DMS53 treated with DMSO at 0.1 percent for 48 hours (cell line): ENCODE measurements around the gene PLAGL1.

ENCODE experiments used
- DNase-seq: peaks from one replicate; lab custom pipeline; 2025; ENCODE audit not compliant: unreplicated experiment; lab: John Stamatoyannopoulos, UW

The PLAGL1 gene

GRCh38 chr6:143966312-143966711 lies 41.7 kb downstream of the PLAGL1 start:
- DNase-seq: no peak

GRCh38 chr6:143965503-143966171 lies 42.4 kb downstream of the PLAGL1 start:
- DNase-seq: no peak

- no peak for DNase-seq
Measured at GRCh38 chr6:143964674-143965081, 43.4 kb downstream of the PLAGL1 start.

GRCh38 chr6:143963158-143963919 lies 44.7 kb downstream of the PLAGL1 start:
- no peak for DNase-seq

- no peak for DNase-seq
Measured at GRCh38 chr6:143961886-143962878, 45.9 kb downstream of the PLAGL1 start.

GRCh38 chr6:143961066-143961465 lies 47.0 kb downstream of the PLAGL1 start:
- DNase-seq: no peak

GRCh38 chr6:143959927-143960326 lies 48.1 kb downstream of the PLAGL1 start:
- DNase-seq: no peak

GRCh38 chr6:143958839-143959399 lies 49.1 kb downstream of the PLAGL1 start:
- DNase-seq: no peak

GRCh38 chr6:143957679-143958274 lies 50.3 kb downstream of the PLAGL1 start:
- no peak for DNase-seq

GRCh38 chr6:143955971-143956370 lies 52.1 kb downstream of the PLAGL1 start:
- DNase-seq: no peak

GRCh38 chr6:143953922-143954321 lies 54.1 kb downstream of the PLAGL1 start:
- no peak for DNase-seq

GRCh38 chr6:143952947-143953701 lies 54.9 kb downstream of the PLAGL1 start:
- DNase-seq: no peak

GRCh38 chr6:143952060-143952778 lies 55.8 kb downstream of the PLAGL1 start:
- no peak for DNase-seq

GRCh38 chr6:143950875-143951274 lies 57.2 kb downstream of the PLAGL1 start:
- DNase-seq: no peak

- DNase-seq: no peak
Measured at GRCh38 chr6:143949962-143950361, 58.1 kb downstream of the PLAGL1 start.

- no peak for DNase-seq
Measured at GRCh38 chr6:143949535-143949934, 58.5 kb downstream of the PLAGL1 start.

GRCh38 chr6:143948208-143948607 lies 59.9 kb downstream of the PLAGL1 start:
- DNase-seq: no peak

GRCh38 chr6:143941852-143942627 lies 66.0 kb downstream of the PLAGL1 start:
- no peak for DNase-seq
